Posterior cingulate gyrus (tissue), 11 donors: ENCODE data around the gene EZR.

ENCODE experiments used
- DNase-seq, 10 donors: peaks; one replicate each; pipeline versions ENCODE4 v3.0.0 to v3.0.0-alpha.2; 2020 to 2021; ENCODE audit warnings: mixed read lengths in 3 of 10
- intact Hi-C: fragments of 100-400 bp; cut with DNase I; formaldehyde crosslinking; loops from one replicate; pipeline ENCODE4 v1.15.1; 2023

The EZR gene

GRCh38 chr6:158819977-158820622 is 932 bp upstream of the EZR start:
- no peak for DNase-seq
- intact Hi-C loops = loop anchor here (10.0 kb wide), 2 partner anchors 65 to 155 kb away; no protein-coding TSS in a partner anchor

GRCh38 chr6:158818581-158819212 is 471 bp downstream of the EZR start:
- intact Hi-C loops = loop anchor here (10.0 kb wide), 1 partner anchor 64 kb away; no protein-coding TSS in a partner anchor
- peak in 8 of 10 donors; percentile 19 to 88 (median 40) for DNase-seq

- peak in 5 of 10 donors; percentile 36 to 89 (median 46) for DNase-seq
Measured at GRCh38 chr6:158817728-158818580, 1.2 kb downstream of the EZR start.

GRCh38 chr6:158816803-158817727 is 2.1 kb downstream of the EZR start:
- DNase-seq = peak in 1 of 10 donors; percentile 19
- intact Hi-C loops = loop anchor here (10.0 kb wide), 1 partner anchor 62 kb away; no protein-coding TSS in a partner anchor

More at GRCh38 chr6:158817728-158818580, 1.2 kb downstream of the EZR start:
- intact Hi-C loops = loop anchor here (10.0 kb wide), 1 partner anchor 63 kb away; no protein-coding TSS in a partner anchor

- no peak for DNase-seq
- intact Hi-C loops = loop anchor here (10.0 kb wide), 1 partner anchor 62 kb away; no protein-coding TSS in a partner anchor
Measured at GRCh38 chr6:158816329-158816728, 2.8 kb downstream of the EZR start.

- no peak for DNase-seq
- intact Hi-C loops = loop anchor here (10.0 kb wide), 1 partner anchor 61 kb away; no protein-coding TSS in a partner anchor
Measured at GRCh38 chr6:158815907-158816306, 3.3 kb downstream of the EZR start.

- intact Hi-C loops = loop anchor here (10.0 kb wide), 1 partner anchor 61 kb away; no protein-coding TSS in a partner anchor
- no peak for DNase-seq
Measured at GRCh38 chr6:158815379-158815724, 3.8 kb downstream of the EZR start.

GRCh38 chr6:158813032-158813431 is 6.1 kb downstream of the EZR start:
- intact Hi-C loops = loop anchor here (5.0 to 10.0 kb wide), 2 partner anchors 58 to 96 kb away; no protein-coding TSS in a partner anchor
- DNase-seq = no peak

GRCh38 chr6:158812611-158813010 is 6.6 kb downstream of the EZR start:
- intact Hi-C loops = loop anchor here (5.0 to 10.0 kb wide), 2 partner anchors 58 to 95 kb away; no protein-coding TSS in a partner anchor
- no peak for DNase-seq

GRCh38 chr6:158810155-158811095 is 8.7 kb downstream of the EZR start:
- no peak for DNase-seq
- intact Hi-C loops = loop anchor here (5.0 to 10.0 kb wide), 2 partner anchors 56 to 93 kb away; no protein-coding TSS in a partner anchor

- DNase-seq = no peak
- intact Hi-C loops = no loop called here
Measured at GRCh38 chr6:158808941-158809678, 10.1 kb downstream of the EZR start.

- intact Hi-C loops = no loop called here
- no peak for DNase-seq
Measured at GRCh38 chr6:158808442-158808833, 10.7 kb downstream of the EZR start.

GRCh38 chr6:158807515-158808441 is 11.4 kb downstream of the EZR start:
- intact Hi-C loops = no loop called here
- no peak for DNase-seq

- intact Hi-C loops = no loop called here
- DNase-seq = no peak
Measured at GRCh38 chr6:158805698-158806377, 13.3 kb downstream of the EZR start.

- intact Hi-C loops = no loop called here
Measured at GRCh38 chr6:158804207-158804606, 15.0 kb downstream of the EZR start.

GRCh38 chr6:158803733-158804143 is 15.4 kb downstream of the EZR start:
- no peak for DNase-seq
- intact Hi-C loops = no loop called here

More at GRCh38 chr6:158804207-158804606, 15.0 kb downstream of the EZR start:
- no peak for DNase-seq
